T-helper 1 cell treated with Interleukin-12 subunit alpha and Interleukin-12 subunit beta and Interleukin-4 antibody, amounts not matched to agents 30 ng/mL and 1 ng/mL, for 36 hours (primary cell): ENCODE results near the gene RAPGEFL1. TPM values are rescaled to one million over a fixed set of nuclear protein-coding genes. Genes with fewer than 3 reads are reported as not detected.

Experiments
- intact Hi-C: fragments of 100-400 bp; cut with micrococcal nuclease; formaldehyde crosslinking; loops from one replicate; pipeline ENCODE4 v1.15.1; 2024
- total RNA-seq: library from RNA; stranded (reverse); gene quantifications from 2 replicates; pipeline ENCODE4 v1.2.3, GENCODE V29; 2022

The RAPGEFL1 gene
- total RNA-seq, 1 donor from 2014 or later = 9.6 TPM

DNA sequence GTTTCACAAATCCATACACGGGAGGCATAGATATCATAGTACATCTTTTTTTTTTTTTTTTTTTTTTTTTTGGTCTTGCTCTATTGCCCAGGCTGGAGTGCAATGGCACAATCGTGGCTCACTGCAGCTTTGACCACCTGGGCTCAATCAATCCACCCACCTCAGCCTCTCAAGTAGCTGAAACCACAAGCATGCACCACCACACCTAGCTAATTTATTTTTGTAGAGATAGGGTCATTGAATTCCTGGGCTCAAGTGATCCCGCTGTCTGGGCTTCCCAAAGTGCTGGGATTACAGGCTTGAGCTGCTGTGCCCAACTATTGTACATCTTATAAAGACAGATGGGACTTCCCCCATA, 3.5 kb upstream of the RAPGEFL1 start:
- intact Hi-C loops = no loop called here

DNA sequence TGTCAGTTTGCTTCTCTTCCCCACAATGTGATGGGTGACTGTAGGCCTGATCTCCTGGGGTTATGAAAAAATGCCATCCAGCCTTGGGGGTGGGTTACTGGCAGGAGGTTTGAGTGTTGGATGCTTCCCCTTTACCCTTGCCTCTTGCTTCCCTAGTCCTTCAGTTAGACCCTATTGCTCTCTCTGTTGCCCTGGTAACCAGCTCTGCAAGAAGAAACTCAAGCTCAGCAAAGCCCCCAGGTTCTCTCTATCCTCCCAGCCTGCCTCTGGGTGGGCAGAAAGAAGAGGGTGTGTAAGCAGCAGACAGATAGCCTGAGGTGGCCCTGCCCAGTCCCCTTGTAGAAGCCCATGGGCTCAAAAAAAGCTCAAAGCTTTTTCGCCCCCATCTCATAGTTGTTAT, 2.8 kb upstream of the RAPGEFL1 start:
- intact Hi-C loops = no loop called here

DNA sequence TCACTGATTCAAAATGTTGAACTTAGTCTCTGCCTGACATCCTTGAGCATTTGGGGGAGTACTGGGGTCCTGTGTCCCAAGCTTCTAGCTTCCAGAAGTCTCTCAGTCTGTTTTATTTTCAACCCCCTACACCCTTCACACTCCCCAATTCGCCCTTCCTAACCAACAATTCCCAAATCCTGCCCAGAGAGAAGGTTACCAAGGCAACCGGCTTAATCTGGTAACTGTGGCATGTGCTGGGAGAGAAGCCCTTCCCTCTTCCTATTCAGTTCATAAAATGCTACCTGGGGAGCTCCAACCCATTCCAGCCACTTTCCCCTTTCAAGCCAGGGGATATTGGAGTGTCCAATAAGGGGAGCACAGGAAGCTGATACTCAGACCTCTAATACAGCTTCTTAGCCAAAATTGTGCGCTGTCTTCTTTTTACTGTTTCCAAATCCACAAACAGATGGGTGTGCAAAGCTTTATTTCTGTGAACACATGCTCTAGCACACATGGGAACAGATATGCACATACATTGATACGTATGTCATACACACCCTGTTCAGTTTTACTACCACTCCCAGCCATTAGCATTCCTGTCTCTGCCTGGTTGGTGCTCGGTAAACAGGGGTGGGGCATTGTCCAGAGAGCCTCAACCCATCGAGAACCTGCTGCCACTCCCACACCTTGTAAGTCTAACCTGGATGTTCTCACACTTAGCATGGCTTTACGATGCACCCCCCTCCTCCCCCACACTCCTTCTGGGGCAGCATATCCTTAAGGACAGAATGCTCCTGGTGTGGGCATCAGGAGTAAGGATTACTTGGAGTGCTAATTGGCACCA, 1.1 kb upstream of the RAPGEFL1 start:
- intact Hi-C loops = loop anchor here (2.0 kb wide), 1 partner anchor 63 kb away; no protein-coding TSS in a partner anchor

DNA sequence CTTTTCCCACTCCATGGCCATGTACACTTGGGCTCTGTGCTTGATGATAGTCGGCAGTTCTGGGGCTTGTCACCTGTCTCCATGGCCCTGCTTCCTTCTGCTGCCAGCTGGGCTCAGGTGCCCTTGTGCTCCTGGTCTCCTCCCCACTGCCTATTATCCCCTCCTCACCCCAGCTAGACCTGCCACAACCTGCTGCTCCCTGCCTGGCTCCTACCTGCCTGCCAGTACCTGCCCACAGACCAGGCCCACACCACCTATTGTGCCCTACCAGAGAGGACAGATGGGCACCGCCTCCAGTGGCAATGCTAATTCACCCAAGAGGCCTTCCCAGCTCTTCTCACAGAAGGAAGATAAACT, 538 bp upstream of the RAPGEFL1 start:
- intact Hi-C loops = loop anchor here (1.0 to 2.0 kb wide), 4 partner anchors 15 to 64 kb away; partner anchors contain the start of gene CASC3

DNA sequence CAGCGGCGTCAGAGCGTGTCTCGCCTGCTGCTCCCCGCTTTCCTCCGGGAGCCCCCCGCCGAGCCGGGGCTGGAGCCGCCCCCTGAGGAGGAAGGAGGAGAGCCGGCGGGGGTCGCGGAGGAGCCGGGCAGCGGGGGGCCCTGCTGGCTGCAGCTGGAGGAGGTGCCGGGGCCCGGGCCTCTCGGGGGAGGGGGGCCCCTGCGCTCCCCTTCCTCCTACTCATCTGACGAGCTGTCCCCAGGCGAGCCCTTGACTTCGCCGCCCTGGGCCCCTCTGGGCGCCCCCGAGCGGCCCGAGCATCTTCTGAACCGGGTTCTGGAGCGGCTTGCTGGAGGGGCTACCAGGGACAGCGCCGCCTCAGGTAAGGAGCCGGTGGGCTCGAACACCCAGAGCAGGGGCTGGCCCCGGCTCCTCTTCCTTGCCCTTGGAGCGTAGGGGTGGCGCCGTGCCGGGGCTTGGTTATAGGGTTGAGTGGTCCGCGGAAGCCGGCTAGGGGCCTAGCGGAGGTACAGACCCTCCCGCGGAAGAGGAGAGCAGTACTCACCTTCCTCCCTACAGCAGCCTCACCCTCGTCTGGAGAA, 841 bp downstream of the RAPGEFL1 start:
- intact Hi-C loops = no loop called here

DNA sequence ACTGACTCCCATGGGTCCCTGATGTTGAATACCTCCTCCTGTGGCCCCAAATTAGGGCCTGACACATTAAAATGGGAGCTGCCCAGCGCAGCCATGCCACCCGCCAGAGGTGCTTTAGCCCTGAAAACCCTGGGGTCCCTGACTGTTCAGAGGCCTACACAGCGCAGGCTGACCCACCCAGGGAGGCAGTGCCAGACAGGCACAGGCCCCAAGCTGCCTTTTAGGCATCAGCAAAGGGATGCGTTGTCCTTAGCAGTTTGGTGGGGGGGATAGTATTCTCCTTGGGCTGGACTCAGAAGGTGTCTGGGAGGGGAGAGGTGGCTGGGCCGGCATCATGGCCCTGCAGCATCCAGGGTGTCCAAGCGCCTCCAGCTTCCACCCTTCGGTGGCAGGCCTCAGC, 1.4 kb downstream of the RAPGEFL1 start:
- intact Hi-C loops = no loop called here

DNA sequence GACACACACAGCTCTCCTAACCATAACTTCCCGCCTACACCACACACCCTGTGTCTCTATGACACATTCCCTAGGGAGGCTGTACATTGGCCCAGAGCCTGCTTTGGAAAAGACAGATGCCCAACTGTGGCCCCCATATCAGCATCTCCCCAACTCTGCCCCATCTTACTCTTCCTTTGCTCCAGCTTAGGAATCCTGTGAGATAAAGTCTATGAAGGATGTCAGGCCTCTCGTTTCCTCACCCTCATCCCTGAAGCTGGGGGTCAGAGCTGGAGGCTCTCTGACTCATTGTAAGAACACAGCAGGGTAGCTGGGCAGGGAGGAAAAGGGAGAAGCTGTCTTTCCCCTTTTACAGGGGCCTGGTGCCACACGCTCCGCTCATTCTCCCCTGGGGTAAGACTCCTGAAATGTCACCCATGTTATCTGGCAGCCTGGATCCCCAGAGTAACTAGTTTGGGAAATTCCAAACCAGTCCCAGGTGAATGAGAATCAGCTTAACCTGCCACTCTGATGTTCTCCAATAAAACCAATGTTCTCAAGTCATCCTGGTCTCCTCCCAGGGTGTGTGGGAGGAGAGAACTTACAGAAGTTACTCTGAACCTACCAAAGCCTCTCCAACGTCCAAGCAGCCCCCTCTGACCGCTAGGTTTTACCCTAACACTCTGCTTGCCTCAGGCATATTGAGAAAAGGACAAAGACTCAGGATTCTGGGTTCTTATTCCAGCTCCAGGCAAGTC, 2.8 kb downstream of the RAPGEFL1 start:
- intact Hi-C loops = no loop called here

DNA sequence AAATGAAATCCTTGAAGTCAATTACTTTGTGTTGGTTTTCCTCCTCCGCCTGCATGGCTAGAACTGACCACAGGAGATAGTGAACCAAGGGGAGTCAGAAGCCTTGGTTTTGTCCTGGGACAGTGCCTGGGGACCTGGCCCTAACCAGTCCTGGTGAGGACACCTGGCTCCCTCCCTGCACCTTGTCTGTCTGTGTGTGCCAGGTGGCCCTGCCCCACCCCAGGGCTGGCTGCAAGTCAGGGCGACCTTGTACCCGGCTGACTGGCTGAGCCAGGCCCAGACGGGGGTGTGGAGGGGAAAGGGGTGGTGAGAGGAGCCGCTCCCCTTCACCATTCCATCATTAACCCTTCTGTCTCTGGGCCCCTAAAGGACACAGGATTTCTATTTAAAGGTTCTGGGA, 3.4 kb downstream of the RAPGEFL1 start:
- intact Hi-C loops = no loop called here

DNA sequence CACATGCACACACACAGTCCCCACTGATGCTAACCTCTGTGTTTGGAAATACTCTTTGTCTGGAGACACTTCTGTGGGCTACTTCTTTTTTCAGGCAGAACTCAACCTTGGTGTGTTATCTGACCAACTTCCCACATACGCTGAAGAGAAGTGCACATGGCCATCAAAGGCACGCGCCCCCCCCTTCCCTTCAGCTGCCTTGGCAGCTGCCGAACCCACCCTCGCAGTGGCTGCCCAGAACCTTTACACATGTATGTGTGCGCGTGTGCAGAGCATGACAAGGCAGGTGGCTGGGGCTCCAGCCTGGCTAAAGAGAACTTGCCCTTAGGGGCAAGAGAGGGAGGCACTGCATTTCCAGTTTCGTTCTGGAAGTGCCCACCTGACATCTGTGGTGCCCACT, 3.9 kb downstream of the RAPGEFL1 start:
- intact Hi-C loops = no loop called here

DNA sequence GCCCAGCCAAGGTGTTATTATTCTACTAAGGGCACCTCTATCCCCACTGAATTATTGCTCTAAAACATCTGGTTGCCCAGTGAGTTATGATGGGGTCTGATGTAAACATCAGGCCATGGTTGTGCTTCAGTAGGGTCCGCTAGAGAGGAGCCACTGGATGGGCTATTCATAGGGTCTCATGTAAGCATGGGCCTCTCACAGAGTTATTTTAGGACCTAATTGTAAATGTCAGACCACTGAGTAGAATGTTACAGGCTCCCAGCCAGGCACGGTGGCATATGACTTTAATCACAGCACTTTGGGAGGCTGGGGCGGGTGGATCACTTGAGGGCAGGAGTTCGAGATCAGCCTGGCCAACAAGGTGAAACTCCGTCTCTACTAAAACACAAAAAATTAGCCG, 5.3 kb downstream of the RAPGEFL1 start:
- intact Hi-C loops = no loop called here

DNA sequence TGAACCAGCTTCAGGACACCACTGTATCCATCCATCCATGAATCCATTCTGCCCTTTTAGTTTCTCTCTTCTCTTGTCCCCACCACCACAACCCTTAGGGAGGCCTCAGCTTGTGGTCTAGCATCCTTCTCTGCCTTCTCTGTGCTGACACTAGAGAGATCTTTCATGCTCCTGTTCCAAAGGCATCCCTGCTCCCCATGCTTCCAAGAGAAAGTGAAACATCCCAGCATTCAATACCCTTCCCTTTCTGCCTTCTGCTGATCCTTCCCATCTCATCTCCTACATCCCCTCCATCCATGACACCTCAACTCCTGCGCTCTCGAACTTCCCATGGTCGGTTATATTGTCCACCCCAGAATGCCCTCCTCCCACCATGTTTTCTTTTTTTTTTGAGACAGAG, 10.0 kb downstream of the RAPGEFL1 start:
- intact Hi-C loops = no loop called here

DNA sequence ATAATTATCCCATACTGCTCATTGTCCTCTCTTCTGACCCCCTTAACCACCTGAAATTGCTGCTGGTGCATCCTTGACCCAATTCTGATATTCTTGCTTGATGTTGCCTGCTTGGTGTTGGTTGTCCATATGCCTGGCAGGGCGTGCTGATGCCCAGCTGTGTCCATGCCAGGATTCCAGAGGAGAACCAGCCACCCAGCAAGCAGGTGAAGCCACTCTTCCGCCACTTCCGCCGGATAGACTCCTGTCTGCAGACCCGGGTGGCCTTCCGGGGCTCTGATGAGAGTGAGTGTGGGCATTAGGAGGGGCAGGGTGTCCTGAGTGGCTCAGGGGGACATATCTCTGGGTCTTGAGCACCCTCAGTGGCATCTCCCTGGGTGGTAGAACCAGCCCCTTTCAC, 11.4 kb downstream of the RAPGEFL1 start:
- intact Hi-C loops = no loop called here

DNA sequence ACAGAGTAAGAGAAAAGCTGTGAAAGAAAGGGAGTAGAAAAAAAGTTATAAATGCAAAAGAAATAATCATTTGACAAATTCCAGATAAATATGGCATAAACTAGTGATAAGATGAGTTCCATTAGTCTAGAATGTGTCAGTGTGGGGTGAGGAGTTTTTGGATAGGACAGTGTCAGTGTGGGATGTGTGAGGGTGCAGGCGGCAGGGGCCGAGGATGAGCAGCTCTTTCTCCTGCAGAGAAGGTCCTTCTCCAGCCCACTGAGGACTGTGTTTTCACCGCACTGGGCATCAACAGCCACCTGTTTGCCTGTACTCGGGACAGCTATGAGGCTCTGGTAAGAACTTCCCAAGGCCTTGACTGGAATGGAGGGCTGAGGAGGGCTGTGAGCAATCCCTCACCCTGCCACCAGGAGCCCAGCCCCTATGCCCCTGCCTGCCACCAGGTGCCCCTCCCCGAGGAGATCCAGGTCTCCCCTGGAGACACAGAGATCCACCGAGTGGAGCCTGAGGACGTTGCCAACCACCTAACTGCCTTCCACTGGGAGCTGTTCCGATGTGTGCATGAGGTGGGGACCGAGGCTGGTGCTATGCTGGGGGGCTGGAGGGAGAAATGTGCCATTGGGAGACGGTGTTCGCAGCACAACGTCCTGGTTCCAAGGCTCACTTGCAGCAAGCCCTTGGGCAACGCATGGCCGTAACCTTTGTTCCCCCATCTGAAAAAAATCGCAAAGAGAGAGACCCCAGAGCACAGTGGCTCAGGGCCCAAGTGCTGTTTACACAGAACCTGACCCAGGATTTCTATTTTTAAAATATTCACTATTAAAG, 13.1 kb downstream of the RAPGEFL1 start:
- intact Hi-C loops = loop anchor here (1.0 kb wide), 3 partner anchors 13 to 177 kb away; partner anchors contain the start of gene RAPGEFL1

DNA sequence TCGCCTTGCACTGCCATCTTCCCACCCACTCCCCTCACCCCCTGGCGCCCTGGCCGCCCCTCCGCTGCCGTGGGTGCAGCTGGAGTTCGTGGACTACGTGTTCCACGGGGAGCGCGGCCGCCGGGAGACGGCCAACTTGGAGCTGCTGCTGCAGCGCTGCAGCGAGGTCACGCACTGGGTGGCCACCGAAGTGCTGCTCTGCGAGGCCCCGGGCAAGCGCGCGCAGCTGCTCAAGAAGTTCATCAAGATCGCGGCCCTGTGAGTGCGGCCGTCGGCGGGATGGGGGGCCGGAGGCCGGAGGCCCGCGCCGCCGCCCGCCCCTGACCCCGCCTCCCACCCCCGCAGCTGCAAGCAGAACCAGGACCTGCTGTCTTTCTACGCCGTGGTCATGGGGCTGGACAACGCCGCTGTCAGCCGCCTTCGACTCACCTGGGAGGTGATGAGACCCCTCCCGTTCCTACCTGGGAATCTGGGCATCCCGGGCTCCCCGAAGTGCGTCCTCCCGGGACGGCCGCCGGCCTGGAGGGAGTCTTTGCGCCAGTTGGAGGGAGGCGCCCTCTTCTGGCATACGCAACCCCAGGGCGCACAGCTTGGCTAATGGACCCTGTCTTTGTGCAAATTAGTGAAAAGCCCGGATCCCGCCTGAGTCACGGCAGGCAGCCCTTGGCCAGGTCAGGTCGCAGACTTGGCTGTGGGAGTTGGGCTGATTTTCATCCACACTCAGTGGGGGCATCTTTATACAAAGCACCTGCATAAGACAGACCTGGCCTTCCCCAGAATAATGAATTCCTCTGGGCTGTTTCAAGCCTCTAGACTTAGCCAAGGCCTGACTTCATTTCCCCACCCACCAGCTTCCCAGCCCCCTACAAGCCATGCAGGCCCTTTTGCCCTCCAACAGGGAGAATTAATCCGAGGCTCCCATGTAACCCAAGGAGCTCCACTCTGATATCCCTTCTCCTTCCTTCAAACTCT, 14.3 kb downstream of the RAPGEFL1 start:
- intact Hi-C loops = loop anchor here (1.0 kb wide), 3 partner anchors 14 to 178 kb away; partner anchors contain the start of gene RAPGEFL1

DNA sequence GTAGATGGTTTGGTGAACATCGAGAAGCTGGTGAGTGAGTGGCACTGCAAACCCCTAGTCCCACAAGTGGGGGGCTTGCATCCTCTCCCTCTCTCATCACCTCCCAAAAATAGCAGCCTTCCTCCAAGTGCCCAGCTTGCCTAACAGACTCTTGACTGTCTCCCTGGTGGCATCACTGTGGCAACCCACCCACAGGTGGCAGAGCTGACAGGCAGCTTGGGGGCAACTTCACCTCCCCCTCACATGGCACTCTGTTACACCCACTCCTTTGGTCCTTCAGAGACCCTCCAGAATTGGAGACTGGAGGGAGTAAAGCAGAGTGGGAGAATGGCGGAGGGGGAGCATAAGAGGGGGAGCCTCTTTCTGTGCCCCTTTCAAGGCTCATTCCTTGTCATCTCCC, 15.7 kb downstream of the RAPGEFL1 start:
- intact Hi-C loops = no loop called here

DNA sequence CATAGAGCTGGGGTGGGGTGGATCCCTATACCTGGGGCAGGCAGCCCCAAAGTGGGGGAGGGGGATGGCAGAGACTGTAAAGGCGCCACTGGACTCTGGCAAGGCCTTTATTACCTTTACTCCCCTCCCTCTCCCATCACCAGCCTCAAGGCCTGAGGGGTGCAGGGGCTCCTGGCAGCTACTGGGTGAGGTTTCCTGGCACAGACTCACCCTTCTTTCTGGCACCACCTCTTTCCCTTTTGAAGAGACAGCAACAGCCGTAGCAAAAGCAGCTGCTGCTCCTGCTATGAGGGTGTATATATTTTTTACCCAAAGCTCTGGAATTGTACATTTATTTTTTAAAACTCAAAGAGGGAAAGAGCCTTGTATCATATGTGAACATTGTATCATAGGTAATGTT, 17.6 kb downstream of the RAPGEFL1 start:
- intact Hi-C loops = no loop called here

DNA sequence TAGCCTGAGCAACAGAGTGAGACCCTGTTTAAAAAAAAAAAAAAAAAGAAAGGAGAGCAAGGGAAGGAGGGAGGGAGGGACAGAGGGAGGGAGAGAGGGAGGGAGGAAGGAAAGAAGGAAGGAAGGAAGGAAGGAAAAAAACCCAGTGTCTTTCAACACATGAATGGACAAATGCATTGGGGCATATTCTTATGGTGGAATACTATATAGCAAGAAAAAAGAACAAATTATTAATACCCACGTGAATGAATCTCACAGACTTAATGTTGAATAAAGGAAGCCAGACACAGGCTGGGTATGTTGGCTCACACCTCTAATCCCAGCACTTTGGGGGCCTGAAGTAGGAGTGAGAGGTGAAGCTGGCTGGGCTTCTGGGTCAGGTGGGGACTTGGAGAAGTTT, 20.3 kb downstream of the RAPGEFL1 start:
- intact Hi-C loops = no loop called here

DNA sequence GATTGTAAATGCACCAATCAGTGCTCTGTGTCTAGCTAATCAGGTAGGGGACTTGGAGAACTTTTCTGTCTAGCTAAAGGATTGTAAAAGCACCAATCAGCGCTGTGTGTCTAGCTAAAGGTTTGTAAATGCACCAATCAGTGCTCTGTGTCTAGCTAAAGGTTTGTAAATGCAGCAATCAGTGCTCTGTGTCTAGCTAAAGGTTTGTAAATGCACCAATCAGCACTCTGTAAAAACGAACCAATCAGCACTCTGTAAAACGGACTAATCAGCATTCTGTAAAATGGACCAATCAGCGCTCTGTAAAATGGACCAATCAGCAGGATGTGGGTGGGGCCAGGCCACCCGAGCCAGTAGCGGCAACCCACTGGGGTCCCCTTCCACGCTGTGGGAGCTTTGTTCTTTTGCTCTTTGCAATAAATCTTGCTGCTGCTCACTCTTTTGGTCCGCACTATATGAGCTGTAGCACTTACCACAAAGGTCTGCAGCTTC, 20.7 kb downstream of the RAPGEFL1 start:
- intact Hi-C loops = loop anchor here (1.0 kb wide), 1 partner anchor 20 kb away; no protein-coding TSS in a partner anchor

DNA sequence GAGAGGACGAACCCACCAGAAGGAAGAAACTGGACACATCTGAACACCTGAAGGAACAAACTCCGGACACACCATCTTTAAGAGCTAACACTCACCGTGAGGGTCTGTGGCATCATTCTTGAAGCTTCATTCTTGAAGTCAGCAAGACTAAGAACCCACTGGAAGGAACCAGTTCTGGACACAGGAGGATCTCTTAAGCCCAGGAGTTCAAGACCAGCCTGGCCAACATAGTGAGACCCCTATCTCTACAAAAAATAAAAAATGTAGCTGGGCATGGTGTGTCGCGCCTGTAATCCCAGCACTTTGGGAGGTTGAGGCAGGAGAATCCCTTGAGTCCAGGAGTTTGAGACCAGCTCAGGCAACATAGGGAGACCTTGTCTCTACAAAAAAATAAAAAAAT, 21.3 kb downstream of the RAPGEFL1 start:
- intact Hi-C loops = loop anchor here (1.0 kb wide), 1 partner anchor 20 kb away; no protein-coding TSS in a partner anchor

DNA sequence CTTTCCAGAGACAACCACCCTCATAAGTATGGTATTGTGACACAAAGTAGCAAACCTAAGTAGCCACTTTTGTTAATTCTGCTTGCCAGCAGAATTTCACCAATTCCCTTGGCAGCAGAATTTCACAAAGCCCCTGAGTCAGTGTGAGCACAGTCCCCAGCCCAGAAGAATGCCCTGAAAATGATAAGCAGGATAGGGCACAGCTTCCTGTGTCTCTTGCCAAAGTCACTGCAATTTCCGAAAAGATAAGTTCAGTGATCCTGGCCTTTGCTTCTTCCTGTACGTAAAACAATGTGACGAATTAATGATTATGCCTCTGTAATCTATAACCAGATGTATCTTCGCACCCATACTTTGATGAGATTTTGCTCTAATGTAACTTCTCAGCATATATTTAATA, 25.9 kb downstream of the RAPGEFL1 start:
- intact Hi-C loops = no loop called here
